ENCODE data around the gene PFDN1.
"Not testable (repeated sequence)": the region's sequence is repeated elsewhere in the genome, so short reads cannot be mapped to it uniquely, and the experiment has no call there.

The PFDN1 gene, protein sequence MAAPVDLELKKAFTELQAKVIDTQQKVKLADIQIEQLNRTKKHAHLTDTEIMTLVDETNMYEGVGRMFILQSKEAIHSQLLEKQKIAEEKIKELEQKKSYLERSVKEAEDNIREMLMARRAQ

GRCh38 chr5:140302786-140303639 is at the start of gene PFDN1:
Gene PFDN1 (minus strand): TSS chr5:140303101. CDS start chr5:140303073, 28 bp downstream.
- DNase-seq (ENCODE audit: low spot score), result peak; percentile 99

DNA sequence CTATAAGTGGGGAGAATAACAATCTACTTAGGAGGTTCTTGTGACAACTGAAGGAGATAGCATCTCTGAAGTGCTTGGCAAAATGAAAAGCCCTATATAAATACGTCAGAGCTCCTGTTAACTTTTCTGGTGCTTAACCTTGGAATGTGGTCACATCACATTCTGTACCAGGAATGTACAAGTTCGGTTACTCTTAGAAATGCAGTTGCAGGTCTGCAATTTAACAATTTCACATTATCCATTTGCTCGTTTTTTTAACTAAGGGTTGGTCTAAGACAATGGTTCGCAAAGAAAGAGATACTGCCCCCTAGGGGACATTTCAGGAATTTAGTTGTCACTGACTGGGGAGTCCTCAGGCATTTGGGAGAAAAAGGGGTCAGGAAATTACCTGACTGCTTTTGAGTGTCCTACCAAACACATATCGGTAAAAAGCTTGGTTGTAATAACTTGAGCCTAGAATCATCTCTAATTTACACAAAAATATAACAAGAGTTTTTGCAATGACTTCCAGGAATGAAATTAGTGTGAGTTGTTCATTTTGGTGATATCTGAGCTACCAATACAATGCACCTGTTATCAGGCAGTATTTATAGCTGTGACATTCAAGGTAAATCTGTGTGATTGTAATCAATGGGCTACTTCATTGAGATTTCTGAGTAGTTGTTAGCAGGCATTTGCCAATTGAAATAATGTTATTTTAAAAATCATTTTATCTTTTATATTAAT is 48.9 kb upstream of the PFDN1 start:
- peak; percentile 73 for DNase-seq (ENCODE audit: low spot score)

GRCh38 chr5:140349244-140349643 is 46.3 kb upstream of the PFDN1 start:
- no peak for DNase-seq (ENCODE audit: low spot score)

DNA sequence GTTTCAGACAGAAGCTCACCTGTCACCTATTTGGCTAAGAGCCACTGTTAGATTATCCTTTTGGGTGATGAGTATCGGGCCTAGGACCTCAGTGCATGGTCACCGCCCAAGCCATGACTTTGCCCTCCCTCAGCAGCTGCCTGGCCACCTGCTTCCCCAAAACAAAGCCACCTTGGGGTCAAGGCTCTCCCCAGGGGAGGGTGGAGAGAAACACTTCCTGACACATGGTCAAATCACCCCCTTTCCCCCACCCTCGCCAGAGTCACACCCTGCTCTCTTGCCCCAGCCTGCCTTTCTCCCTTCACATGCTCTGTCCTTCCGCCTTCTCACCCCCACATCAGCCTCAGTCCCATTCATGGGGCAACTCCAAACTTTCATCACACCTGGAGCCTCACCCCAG is 45.2 kb upstream of the PFDN1 start:
- no peak for DNase-seq (ENCODE audit: low spot score)

DNA sequence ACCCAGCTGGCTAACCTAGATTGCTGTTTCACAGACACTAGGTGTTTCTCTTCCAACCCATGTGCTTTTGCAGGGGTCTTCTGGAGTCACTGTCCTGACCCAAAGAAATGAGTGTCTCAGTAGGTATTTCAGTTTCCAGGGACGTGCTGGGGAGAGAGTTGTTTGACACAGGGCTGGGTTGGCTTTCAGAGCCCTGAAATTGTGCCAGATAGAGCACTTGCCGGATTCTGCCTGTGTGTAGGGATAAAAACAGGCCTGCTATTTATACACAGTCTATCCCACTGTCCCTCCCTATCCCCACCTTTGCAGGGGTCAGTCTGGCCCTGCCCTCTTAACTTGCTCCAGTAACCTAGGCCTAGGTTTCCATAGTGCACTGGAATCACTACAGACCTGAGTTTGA is 44.5 kb upstream of the PFDN1 start:
- no peak for DNase-seq (ENCODE audit: low spot score)

DNA sequence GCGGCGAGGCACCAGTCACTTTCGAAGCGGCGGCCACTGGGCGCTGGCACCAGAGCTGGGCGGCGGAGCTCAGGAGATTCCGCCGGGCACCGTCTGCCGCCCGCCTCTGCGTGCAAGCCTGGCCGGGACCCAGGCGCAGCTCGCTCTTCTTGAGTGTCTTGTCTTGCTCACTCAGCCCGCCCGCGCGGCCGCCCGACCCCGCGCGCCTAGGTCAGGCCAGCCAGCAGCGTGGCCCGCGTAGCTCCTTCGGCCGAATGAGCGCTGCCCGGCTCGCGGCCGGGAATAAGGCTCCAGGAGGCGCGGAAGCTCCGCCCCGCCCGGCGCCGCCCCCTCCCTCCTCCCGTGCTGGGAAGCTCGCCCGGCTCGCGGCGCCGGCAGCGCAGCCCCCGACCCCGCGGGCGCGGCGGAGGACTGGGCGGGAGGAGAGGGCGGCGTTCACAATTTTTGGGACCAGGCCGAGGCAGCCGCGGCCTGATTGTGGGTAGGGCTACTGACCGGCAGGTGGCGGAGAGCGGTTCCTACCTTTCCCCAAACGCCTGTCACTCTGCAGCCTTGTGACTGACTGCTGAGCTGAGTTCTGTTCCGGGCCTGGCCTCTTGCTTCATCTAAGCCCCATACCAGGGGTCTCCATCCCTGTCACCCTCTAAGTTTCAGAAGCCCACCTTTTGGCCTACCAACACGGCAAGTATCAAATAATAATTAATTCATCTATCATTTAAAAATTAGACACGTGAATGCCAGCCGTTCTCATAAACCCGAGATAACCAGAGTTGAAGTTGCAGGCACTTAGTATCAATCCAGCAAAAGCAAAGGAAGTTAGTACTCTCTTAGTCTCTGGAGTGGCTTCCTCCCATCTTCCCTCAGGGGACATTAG is 43.7 kb upstream of the PFDN1 start, which contains the start of gene HBEGF:
HBEGF (minus strand) TSS at position 256 of the 874 bp plus-strand sequence. CDS start 275 bp downstream, outside the sequence.
- DNase-seq (ENCODE audit: low spot score), result peak; percentile 88

GRCh38 chr5:140345919-140346347 is 43.0 kb upstream of the PFDN1 start:
- peak; percentile 78 for DNase-seq (ENCODE audit: low spot score)

GRCh38 chr5:140344683-140345423 is 42.0 kb upstream of the PFDN1 start:
- no peak for DNase-seq (ENCODE audit: low spot score)

- DNase-seq (ENCODE audit: low spot score), result not testable (repeated sequence)
Measured at GRCh38 chr5:140343849-140344248, 40.9 kb upstream of the PFDN1 start.

DNA sequence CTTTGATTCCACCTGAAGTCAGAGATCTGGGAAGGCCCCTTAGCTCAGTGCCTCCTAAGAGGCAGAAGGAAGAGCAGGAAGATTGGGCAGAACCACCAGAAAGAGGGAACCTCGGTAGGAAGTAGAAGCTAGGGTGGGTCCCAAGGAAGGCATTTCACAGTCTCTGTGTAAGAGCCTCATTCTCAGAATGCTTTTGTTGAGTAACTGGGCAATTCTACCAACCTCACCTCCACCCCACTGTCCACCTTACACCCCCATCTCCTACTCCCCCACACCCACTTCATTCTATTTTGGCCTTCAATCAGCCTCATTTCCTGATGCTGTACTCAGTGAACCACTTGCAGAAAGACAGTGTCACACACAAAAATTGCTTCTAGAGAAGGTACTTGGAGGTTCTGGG is 40.0 kb upstream of the PFDN1 start:
- no peak for DNase-seq (ENCODE audit: low spot score)

DNA sequence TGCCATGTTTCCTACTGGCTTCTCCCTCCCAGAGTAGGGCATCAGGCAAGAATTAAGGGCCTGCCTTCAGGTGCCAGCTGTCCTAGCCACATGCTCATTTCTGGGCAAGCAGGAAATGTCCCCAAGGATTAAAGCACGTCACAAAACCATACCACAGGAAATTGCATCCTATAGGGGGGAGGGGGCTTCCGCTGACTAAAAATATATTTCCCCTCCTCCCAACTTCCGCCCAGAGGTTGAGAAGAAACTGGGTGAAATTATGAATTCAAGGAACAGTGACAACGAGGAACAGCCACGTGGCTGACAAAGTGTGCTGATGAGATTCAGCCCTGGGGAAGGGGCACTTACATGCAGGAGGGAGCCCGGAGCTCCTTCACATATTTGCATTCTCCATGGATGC is 39.4 kb upstream of the PFDN1 start:
- no peak for DNase-seq (ENCODE audit: low spot score)

- no peak for DNase-seq (ENCODE audit: low spot score)
Measured at GRCh38 chr5:140341591-140341990, 38.7 kb upstream of the PFDN1 start.

DNA sequence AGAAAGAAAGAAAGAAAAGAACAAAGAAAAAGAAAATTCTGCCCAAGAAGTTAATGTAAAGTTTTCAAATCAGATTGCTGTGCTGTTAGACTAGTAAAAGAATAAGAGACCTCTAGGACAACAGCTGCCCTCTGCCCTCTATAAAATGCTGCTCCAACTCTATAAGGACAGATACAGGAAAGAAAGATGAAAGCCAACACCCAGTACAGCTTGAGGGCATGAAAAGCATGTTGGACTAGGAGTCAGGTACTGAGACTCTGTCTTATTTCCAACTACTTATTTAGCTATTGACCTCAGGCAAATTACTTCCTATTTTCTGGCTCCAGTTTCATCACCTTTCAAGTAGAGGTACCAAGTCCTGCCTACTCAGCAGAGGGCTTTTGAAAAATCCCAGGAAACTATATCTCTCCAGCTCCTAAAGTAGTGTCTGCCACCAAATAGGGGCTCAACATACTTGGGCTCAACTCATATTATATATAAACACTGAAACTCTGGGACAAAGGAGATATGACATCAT is 37.8 kb upstream of the PFDN1 start:
- DNase-seq (ENCODE audit: low spot score), result no peak

DNA sequence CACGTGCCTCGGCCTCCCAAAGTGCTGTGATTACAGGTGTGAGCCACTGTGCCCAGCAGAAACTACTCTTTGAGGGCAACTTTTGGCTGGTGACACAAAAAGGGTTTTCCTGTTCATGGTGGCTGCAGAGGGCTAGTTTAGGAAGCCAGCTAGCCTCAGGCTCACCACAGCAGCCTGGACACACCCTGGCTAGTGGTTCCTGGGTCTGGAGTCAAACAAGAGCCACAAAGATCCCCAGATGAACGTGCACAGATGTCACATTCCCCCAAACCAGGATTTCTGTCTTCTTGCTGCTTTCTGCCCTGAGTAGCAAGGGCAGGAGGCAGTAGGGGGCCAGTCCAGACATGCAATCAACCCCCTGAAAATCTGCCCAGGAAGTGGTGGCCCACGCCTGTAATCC is 36.7 kb upstream of the PFDN1 start:
- no peak for DNase-seq (ENCODE audit: low spot score)

DNA sequence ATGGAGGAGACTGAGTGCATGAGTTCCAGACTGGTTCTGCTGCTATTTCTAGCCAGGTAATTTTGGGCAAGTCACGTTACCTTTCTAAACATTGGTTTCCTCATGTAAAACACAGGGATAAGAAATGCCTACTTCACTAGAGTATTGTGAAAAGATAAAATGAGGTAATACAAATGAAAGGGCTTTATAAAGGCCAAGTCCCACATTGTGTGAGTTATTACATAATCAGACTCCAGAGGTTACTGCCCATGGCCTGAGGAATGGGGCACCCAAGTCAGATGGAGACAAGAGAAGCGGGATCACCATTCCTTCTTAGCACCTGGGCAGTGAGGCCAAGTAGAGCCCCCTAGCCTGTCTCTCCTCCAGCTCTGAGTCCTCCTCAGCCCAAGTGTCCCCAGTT is 36.0 kb upstream of the PFDN1 start:
- DNase-seq (ENCODE audit: low spot score), result no peak

DNA sequence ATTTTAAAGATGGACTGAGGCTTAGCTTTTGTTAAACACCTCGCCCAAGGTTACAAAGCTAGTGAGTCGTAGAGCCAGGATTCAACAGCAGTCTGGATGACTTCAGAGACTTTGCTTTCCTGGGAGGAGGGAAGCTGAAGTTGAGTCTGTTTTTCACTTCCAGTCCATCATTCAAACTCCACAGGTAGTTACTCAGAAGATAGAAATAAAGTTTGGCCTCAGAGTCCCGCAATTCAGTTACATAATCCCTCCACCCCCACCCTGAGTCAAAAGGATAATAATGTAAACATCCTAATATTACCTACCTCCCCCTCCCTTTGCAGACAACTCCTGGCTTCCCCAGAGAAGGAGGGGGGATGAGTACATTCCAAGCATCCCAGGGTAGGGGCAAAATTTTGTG is 35.4 kb upstream of the PFDN1 start:
- DNase-seq (ENCODE audit: low spot score), result peak; percentile 25

- DNase-seq (ENCODE audit: low spot score), result no peak
Measured at GRCh38 chr5:140337880-140338279, 35.0 kb upstream of the PFDN1 start.

DNA sequence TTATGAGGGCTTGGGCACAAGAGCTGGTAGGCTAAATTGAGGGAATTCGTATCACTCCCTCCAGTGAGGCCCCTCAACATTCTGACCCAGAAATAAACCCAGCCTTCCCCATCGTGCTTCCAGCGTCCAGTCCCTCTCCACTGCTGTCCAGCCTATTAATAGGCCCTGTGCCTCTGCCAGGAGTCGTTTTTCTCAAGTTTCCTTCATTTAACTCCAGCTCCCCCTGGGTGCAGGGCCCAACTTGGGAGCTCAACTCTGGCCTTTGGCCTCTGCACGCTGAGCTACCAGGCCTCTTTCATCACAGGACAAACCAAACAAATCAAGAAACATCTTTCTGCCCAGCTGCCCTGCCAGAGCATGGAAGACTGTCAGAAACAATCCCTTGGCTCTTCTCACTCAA is 33.5 kb upstream of the PFDN1 start:
- DNase-seq (ENCODE audit: low spot score), result no peak

GRCh38 chr5:140331638-140332037 is 28.7 kb upstream of the PFDN1 start:
- no peak for DNase-seq (ENCODE audit: low spot score)

DNA sequence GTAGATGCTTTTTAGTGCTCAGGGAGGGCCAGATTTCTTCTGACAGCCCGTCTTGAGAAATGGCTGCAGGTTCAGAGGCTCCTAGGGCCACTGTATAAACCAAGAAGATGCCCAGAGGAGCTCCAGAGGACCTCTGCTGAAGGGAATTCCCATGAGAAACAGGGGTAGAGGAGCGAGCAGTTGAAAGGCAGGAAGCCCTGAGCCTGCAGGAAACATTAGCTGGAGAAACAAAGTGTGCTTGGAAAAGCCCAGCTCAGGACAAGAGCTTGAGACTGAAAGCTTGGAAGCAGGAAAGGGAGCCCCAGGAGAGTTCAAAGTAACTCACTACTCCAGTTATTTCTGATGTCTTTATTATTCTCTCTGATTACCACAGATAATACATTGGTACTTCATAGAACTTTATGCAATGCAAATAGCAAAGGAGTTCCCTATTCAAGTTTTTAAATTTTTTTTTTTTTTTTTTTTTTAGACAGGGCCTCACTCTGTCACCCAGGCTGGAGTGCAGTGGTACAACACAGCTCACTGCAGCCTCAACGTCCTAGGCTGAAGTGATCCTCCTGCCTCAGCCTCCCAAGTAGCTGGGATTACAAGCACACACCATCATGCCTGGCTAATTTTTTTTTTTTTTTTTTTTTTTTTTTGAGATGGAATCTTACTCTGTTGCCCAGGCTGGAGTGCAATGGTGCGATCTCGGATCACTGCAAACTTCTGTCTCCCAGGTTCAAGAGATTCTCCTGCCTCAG is 27.0 kb upstream of the PFDN1 start:
- DNase-seq (ENCODE audit: low spot score), result no peak
